H9 (cell line): Measurements from ENCODE around the gene ABHD17B. TPM values are rescaled to one million over a fixed set of nuclear protein-coding genes. Genes with fewer than 3 reads are reported as not detected.

ENCODE experiments used
- DNase-seq: peaks from one replicate; pipeline ENCODE4 v3.0.0-alpha.2; 2017
- H2AFZ ChIP-seq: one replicate; pipeline ENCODE4 v1.6.1; 2013; ENCODE audit warnings: mild to moderate bottlenecking, low read length, control low read depth, moderate library complexity
- H2AK5ac ChIP-seq: 2 replicates; pipeline ENCODE4 v1.6.1; 2013; ENCODE audit warnings: low read length, control low read depth, mixed read lengths; ENCODE audit not compliant: insufficient read length
- H2BK120ac ChIP-seq: one replicate; pipeline ENCODE4 v1.6.1; 2013; ENCODE audit warnings: low read depth, mild to moderate bottlenecking, low read length, control low read depth, inconsistent platforms; ENCODE audit not compliant: poor library complexity, severe bottlenecking
- H2BK12ac ChIP-seq: 2 replicates; pipeline ENCODE4 v1.6.1; 2013; ENCODE audit warnings: low read length, control low read depth, mixed read lengths, low read depth; ENCODE audit not compliant: insufficient read length
- H2BK15ac ChIP-seq: 2 replicates; pipeline ENCODE4 v1.6.1; 2013; ENCODE audit warnings: low read depth, low read length, control low read depth
- H2BK20ac ChIP-seq: one replicate; pipeline ENCODE4 v1.6.1; 2013; ENCODE audit warnings: low read depth, mild to moderate bottlenecking, low read length, control low read depth, inconsistent platforms; ENCODE audit not compliant: poor library complexity, severe bottlenecking
- H2BK5ac ChIP-seq: 2 replicates; pipeline ENCODE4 v1.6.1; 2013; ENCODE audit warnings: low read length, control low read depth, mixed read lengths; ENCODE audit not compliant: insufficient read length
- H3K14ac ChIP-seq: 2 replicates; pipeline ENCODE4 v1.6.1; 2013; ENCODE audit warnings: low read length, control low read depth; ENCODE audit not compliant: insufficient read depth
- H3K18ac ChIP-seq: 2 replicates; pipeline ENCODE4 v1.6.1; 2013; ENCODE audit warnings: low read depth, mild to moderate bottlenecking, mixed read lengths, low read length, control low read depth; ENCODE audit not compliant: insufficient read length
- H3K23ac ChIP-seq: 2 replicates; pipeline ENCODE4 v1.6.1; 2013; ENCODE audit warnings: low read length, control low read depth, mixed read lengths, low read depth; ENCODE audit not compliant: insufficient read length
- H3K23me2 ChIP-seq: 2 replicates; pipeline ENCODE4 v1.6.1; 2013; ENCODE audit warnings: low read depth, mild to moderate bottlenecking, mixed read lengths, low read length, control low read depth; ENCODE audit not compliant: insufficient read length, poor library complexity, severe bottlenecking
- H3K27ac ChIP-seq: 2 replicates; pipeline ENCODE4 v1.5.1; 2013; ENCODE audit warnings: low read length, control low read depth, mixed read lengths, low read depth; ENCODE audit not compliant: insufficient read length
- H3K27me3 ChIP-seq: 2 replicates; pipeline ENCODE4 v1.6.1; 2013; ENCODE audit warnings: low read length, control low read depth, inconsistent platforms; ENCODE audit not compliant: insufficient read depth
- H3K4ac ChIP-seq: 2 replicates; pipeline ENCODE4 v1.6.1; 2013; ENCODE audit warnings: low read depth, mild to moderate bottlenecking, control low read depth, inconsistent platforms, low read length, moderate library complexity
- H3K4me1 ChIP-seq: 2 replicates; pipeline ENCODE4 v1.6.1; 2013; ENCODE audit warnings: low read length, control low read depth, inconsistent platforms; ENCODE audit not compliant: insufficient read depth
- H3K4me2 ChIP-seq: 2 replicates; pipeline ENCODE4 v1.6.1; 2013; ENCODE audit warnings: low read length, control low read depth, mixed read lengths; ENCODE audit not compliant: insufficient read length, insufficient read depth
- H3K56ac ChIP-seq: 2 replicates; pipeline ENCODE4 v1.6.1; 2013; ENCODE audit warnings: low read depth, mild to moderate bottlenecking, mixed read lengths, low read length, control low read depth; ENCODE audit not compliant: insufficient read length
- H3K79me1 ChIP-seq: 2 replicates; pipeline ENCODE4 v1.6.1; 2013; ENCODE audit warnings: low read depth, mild to moderate bottlenecking, moderate library complexity, low read length, control low read depth, inconsistent platforms; ENCODE audit not compliant: insufficient read depth, poor library complexity, severe bottlenecking
- H3K79me2 ChIP-seq: 2 replicates; pipeline ENCODE4 v1.6.1; 2013; ENCODE audit warnings: low read length, control low read depth, inconsistent platforms; ENCODE audit not compliant: insufficient read depth
- H3K9ac ChIP-seq: 2 replicates; pipeline ENCODE4 v1.6.1; 2013; ENCODE audit warnings: low read length, control low read depth, mixed read lengths; ENCODE audit not compliant: insufficient read length; ENCODE audit errors: extremely low read depth
- H3K9me3 ChIP-seq: one replicate; pipeline ENCODE4 v1.6.1; 2013; ENCODE audit warnings: low read depth, low read length, inconsistent platforms; ENCODE audit not compliant: control insufficient read depth
- H3T11ph ChIP-seq: one replicate; pipeline ENCODE4 v1.6.1; 2013; ENCODE audit warnings: mild to moderate bottlenecking, low read length, control low read depth, inconsistent platforms
- H4K20me1 ChIP-seq: one replicate; pipeline ENCODE4 v1.6.1; 2013; ENCODE audit not compliant: control insufficient read depth, insufficient read length, insufficient read depth
- H4K5ac ChIP-seq: 2 replicates; pipeline ENCODE4 v1.6.1; 2013; ENCODE audit warnings: low read depth, mild to moderate bottlenecking, mixed read lengths, low read length, control low read depth; ENCODE audit not compliant: insufficient read length
- H4K8ac ChIP-seq: replicated peaks from 2 replicates; pipeline ENCODE4 v1.6.1; 2013; ENCODE audit warnings: low read length, control low read depth, mixed read lengths, low read depth; ENCODE audit not compliant: insufficient read length
- H4K91ac ChIP-seq: 2 replicates; pipeline ENCODE4 v1.6.1; 2013; ENCODE audit warnings: low read depth, mild to moderate bottlenecking, moderate library complexity, mixed read lengths, low read length, control low read depth; ENCODE audit not compliant: insufficient read length
- H3K27ac Mint-ChIP-seq, 3 experiments: 2 replicates in 2 of 3; 3 replicates in 1 of 3; pipeline ENCODE4 v1.8.0; 2020 to 2021; ENCODE audit warnings: mixed read lengths in 3 of 3, mild to moderate bottlenecking in 1 of 3, moderate library complexity in 1 of 3
- H3K27me3 Mint-ChIP-seq: 2 replicates; pipeline ENCODE4 v1.8.0; 2021; ENCODE audit warnings: low read depth, mild to moderate bottlenecking, moderate library complexity, mixed read lengths
- H3K36me3 Mint-ChIP-seq, 3 experiments: 2 replicates in 2 of 3; 3 replicates in 1 of 3; pipeline ENCODE4 v1.8.0; 2020 to 2021; ENCODE audit warnings: low read depth in 3 of 3, mixed read lengths in 3 of 3; ENCODE audit not compliant: insufficient read depth in 1 of 3
- H3K4me1 Mint-ChIP-seq, 2 experiments: 2 replicates each; pipeline ENCODE4 v1.8.0; 2020; ENCODE audit warnings: mixed read lengths in 2 of 2
- H3K4me3 Mint-ChIP-seq, 2 experiments: 2 replicates in 1 of 2; 3 replicates in 1 of 2; pipeline ENCODE4 v1.8.0; 2020 to 2021; ENCODE audit warnings: mild to moderate bottlenecking in 2 of 2, mixed read lengths in 2 of 2, moderate library complexity in 1 of 2
- H3K9me3 Mint-ChIP-seq, 2 experiments: 2 replicates in 1 of 2; 3 replicates in 1 of 2; pipeline ENCODE4 v1.8.0; 2020; ENCODE audit warnings: mild to moderate bottlenecking in 2 of 2, mixed read lengths in 2 of 2, moderate library complexity in 1 of 2
- CTCF ChIP-seq: fragments of 200-600 bp; sonication (generic); conservative IDR thresholded peaks from 3 replicates; pipeline ENCODE4 v1.8.0; 2021; ENCODE audit warnings: antibody characterized with exemption, mild to moderate bottlenecking
- total RNA-seq: library from RNA; stranded (reverse); gene quantifications from 2 replicates; pipeline ENCODE4 v1.2.1, GENCODE V29; 2021

The ABHD17B gene
- total RNA-seq, 1 experiment from 2014 or later, result 67.6 TPM

- Histone ChIP-seq H3K4ac (no peak overlapping the region), H2BK5ac (no peak overlapping the region), H3K9ac (no peak overlapping the region), H3K4me1 (no peaks in the 10 kb centered on the region; the same call in 1 of the 2 replicates), H4K5ac (no peak overlapping the region), H3K56ac (no peak overlapping the region), H2AFZ (no peak overlapping the region), H3K27me3 (no peaks in the 10 kb centered on the region), H4K91ac (no peak overlapping the region), H3T11ph (no peak overlapping the region), H3K79me2 (no peaks in the 10 kb centered on the region), H3K27ac (no peak overlapping the region), H2BK15ac (no peak overlapping the region), H2BK120ac (no peak overlapping the region), H3K23me2 (no peaks in the 10 kb centered on the region), H3K18ac (no peak overlapping the region), H4K20me1 (no peaks in the 10 kb centered on the region), H3K14ac (no peak overlapping the region), H3K9me3 (no peaks in the 10 kb centered on the region), H2AK5ac (no peak overlapping the region), H3K79me1 (no peaks in the 10 kb centered on the region), H2BK20ac (no peak overlapping the region), H2BK12ac (no peak overlapping the region), H3K23ac (no peak overlapping the region), H4K8ac (no peak overlapping the region), H3K4me2 (no peak overlapping the region)
- no peak overlapping the region for H3K27ac Mint-ChIP-seq
- H3K36me3 Mint-ChIP-seq, result peaks cover 4 to 5% (median 4%) of the 10 kb centered on the region in 3 experiments; a peak in 6 of 7 replicates
- TF ChIP-seq CTCF, result no peak
- H3K4me3 Mint-ChIP-seq, result no peak overlapping the region
- no peak for DNase-seq
- H3K4me1 Mint-ChIP-seq, result peaks cover 0 to 6% of the 10 kb centered on the region in 2 experiments; a peak in 3 of 4 replicates
- H3K9me3 Mint-ChIP-seq, result peaks cover 4% of the 10 kb centered on the region in 2 experiments; a peak in 3 of 5 replicates
- H3K27me3 Mint-ChIP-seq, result no peaks in the 10 kb centered on the region
Observed at GRCh38 chr9:71844808-71845207, 66.2 kb downstream of the ABHD17B start.
